ENCODE results near the gene SYNGR3.
"Not testable (repeated sequence)": the region's sequence is repeated elsewhere in the genome, so short reads cannot be mapped to it uniquely, and the experiment has no call there.

The SYNGR3 gene

DNA sequence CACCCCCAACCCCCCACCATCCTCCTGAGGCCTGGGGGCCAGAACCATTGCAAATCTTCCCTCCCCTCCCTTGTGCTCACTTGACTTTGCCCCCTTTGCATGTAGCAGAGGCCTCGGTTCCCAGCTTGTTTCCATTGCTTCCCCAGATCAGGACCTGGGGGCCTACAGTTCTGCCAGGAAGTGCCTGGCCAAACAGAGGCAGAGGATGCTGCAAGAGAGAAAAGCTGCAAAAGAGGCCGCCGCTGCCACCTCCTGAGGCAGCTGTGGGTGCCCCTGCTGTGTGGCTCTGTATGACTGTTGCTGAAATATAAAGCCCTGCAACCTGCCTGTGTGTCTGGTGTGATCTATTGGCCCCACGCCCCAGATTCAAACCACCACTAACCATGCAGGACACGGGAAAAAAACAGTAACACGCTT is 28.1 kb upstream of the SYNGR3 start:
- TF ChIP-seq, protein P1, sequence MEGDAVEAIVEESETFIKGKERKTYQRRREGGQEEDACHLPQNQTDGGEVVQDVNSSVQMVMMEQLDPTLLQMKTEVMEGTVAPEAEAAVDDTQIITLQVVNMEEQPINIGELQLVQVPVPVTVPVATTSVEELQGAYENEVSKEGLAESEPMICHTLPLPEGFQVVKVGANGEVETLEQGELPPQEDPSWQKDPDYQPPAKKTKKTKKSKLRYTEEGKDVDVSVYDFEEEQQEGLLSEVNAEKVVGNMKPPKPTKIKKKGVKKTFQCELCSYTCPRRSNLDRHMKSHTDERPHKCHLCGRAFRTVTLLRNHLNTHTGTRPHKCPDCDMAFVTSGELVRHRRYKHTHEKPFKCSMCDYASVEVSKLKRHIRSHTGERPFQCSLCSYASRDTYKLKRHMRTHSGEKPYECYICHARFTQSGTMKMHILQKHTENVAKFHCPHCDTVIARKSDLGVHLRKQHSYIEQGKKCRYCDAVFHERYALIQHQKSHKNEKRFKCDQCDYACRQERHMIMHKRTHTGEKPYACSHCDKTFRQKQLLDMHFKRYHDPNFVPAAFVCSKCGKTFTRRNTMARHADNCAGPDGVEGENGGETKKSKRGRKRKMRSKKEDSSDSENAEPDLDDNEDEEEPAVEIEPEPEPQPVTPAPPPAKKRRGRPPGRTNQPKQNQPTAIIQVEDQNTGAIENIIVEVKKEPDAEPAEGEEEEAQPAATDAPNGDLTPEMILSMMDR (conservative IDR thresholded peaks at IDR 0.05; ENCODE audit: low read depth, low read length) = no peak
- DNase-seq (ENCODE audit: low read depth) = no peak
- no peak overlapping the region for H3K4me3 ChIP-seq (ENCODE audit: low read depth, low read length)

DNA sequence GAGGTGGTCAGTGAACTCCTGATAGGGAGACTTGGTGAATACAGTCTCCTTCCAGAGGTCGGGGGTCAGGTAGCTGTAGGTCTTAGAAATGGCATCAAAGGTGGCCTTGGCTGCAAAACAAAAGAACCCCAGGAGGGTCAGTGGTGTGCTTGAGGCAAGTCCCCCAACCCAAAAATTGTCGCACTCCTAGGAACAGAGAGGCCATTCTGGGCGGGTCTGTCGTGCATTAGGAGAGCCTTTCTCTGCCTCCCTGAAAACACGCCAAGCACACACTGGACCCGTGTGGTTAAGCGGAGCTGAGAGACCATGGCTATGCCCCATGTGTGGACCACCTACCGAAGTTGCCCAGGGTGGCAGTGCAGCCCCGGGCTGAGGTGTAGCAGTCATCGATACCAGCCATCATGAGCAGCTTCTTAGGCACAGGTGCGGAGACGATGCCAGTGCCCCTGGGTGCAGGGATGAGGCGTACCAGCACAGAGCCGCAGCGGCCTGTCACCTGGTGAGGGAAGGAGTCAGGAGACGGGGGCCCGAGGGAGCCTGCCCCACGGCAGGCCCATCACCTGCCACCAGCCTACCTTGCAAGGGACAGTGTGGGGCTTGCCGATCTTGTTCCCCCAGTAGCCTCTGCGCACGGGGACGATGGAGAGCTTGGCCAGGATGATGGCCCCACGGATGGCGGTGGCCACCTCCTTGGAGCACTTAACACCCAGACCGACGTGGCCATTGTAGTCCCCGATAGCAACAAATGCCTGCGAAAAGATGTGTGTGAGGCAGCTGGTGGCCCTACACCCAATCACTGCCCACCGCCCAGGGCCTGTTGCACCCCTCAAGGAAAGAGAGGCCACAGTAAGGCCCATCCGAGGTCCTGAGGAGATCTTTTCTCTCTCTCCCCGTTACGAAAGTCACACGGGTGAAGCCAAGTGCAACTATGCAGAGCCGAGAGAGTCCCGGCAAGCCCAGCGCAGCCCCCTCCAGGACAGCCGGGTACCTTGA is 27.3 kb upstream of the SYNGR3 start:
- not testable (repeated sequence) for DNase-seq (ENCODE audit: low read depth)
- H3K4me3 ChIP-seq (ENCODE audit: low read depth, low read length) = peak overlapping the region; percentile 39

DNA sequence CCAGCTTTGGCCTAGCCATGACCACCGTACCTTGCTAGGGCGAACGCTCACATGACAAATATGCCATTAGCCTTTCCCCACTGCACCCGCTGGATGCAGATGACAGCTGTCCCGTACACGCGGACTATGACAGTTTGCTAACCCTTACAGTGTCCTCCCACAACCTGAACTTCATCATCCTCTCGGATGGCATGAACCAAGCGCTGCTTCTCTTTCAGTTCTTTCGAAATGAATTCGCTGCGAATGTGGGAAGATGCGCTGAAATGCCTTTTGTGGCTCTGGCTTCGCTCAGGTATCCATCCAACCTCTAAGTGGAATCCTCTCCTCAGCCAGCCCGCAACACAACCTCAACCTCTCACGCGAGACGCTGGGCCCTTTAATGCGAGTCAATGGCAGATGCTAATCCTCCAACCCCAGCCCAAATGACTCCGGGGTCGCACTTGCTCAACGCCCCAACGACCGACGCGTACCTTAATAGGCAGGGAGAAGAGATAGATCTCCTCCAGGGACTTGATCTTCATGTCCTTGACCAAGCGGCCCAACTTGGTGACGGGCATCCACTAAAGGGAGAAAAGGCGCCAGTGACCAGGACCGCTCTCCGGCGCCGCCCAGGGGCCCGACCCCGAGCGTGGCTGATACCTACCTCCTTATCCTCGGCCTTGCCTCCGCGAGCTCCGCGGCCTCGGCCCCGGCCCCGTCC is 25.8 kb upstream of the SYNGR3 start:
- H3K4me3 ChIP-seq (ENCODE audit: low read depth, low read length) = peak overlapping the region; percentile 95
- DNase-seq (ENCODE audit: low read depth) = peak; percentile 41
- TF ChIP-seq, protein P1 (conservative IDR thresholded peaks at IDR 0.05; ENCODE audit: low read depth, low read length) = peak; percentile 26

DNA sequence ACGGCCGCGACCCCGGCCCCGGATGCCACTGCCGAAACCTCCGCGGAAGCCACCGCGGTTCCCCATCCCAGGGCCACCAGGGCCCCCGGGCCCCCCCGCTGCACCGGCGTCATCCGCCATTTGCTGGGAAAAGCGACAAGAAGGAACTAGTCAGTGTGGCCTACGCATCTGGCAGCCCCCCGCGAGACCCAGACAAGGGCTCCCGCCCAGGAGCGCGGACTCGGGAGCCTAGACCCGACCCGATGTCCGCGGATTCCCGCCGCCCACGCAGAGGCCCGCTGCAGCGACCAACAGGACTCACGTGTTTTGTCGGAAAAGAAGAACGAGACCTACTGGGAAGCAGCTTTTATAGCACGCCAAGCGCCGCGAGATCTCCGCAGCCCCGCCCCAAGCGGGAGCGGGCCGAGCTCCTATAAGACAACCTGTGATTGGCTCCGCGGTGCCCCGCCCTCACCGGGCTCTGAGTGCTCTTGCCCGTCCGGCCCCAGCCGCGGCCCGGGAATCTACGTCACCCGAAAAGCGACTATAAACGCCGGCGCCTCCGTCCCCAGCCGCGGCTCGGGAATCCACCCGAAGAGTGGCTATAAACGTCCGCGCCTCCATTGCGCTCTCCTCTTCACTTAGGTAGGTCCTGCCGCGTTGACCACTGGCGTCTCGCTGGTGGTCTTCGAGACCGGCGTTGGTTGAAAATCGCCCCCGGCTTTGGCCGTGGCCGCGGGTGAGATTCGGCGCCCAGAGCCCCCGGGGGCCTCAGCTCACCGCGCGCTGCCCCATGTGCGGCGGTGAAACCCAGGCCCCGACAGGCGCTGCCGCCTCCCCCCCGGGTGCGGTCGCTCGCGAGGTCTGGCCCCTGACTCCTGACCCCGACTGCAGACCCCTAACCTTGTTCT is 25.0 kb upstream of the SYNGR3 start, which contains the start of gene RPS2:
Gene RPS2 (minus strand): TSS at position 321 of the 890 bp plus-strand sequence. CDS start 201 bp downstream, at position 120.
- DNase-seq (ENCODE audit: low read depth) = peak; percentile 99
- H3K4me3 ChIP-seq (ENCODE audit: low read depth, low read length) = peak within 1 kb of the TSS; percentile 95
- TF ChIP-seq, protein P1 (conservative IDR thresholded peaks at IDR 0.05; ENCODE audit: low read depth, low read length) = no peak

DNA sequence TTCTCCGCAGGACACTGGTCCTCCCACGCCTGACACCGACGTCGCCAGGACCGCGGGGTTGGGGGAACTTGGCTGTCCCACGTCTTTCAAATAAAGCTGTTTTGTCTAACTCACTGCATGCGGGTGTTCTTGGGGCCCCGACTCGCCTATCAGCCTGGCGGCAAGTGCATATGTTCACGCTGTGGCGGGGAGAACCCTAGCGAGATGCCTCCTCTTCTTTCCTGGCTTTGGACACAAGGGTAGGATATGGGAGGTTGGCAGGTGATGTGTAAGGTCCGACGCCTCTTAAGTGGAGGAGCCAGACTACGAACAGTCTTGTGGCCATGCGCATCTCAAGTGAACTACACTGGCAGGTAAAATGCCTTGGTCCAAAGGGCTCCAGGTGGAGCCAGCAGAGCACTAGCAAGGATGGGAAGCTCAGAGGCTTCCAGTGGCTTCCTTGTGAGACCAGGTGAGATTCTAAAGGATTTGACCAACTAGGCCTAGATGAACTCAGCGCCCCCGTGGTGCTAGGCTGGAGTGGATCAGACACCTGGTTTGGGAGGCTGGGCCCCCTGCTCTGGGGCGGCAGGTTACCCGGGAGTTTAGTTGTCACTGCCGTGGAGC is 24.3 kb upstream of the SYNGR3 start:
- H3K4me3 ChIP-seq (ENCODE audit: low read depth, low read length) = peak overlapping the region; percentile 95
- DNase-seq (ENCODE audit: low read depth) = no peak
- TF ChIP-seq, protein P1 (conservative IDR thresholded peaks at IDR 0.05; ENCODE audit: low read depth, low read length) = no peak

DNA sequence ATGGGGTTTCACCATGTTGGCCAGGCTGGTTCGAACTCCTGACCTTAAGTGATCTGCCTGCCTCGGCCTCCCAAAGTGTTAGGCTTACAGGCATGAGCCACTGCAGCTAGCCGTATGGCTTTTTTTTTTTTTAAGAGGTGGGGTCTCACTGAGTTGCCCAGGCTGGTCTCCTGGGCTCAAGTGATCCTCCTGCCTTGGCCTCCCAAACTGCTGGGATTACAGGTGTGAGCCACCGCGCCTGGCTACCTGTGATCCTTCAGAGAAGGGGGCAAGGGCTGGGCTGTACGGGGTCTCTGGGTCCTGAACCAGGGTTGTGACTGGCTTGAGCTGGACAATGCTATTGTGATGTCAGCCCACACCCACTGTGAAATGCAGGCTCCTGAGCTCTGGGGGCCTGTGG is 23.3 kb upstream of the SYNGR3 start, which contains the start of gene RNF151:
Gene RNF151 (plus strand): TSS at position 397 of the 400 bp plus-strand sequence. CDS start 26 bp downstream, outside the sequence.
- DNase-seq (ENCODE audit: low read depth) = no peak
- peak within 1 kb of the TSS; percentile 95 for H3K4me3 ChIP-seq (ENCODE audit: low read depth, low read length)

More for the DNA sequence above, 23.3 kb upstream of the SYNGR3 start, which contains the start of gene RNF151:
- TF ChIP-seq, protein P1 (conservative IDR thresholded peaks at IDR 0.05; ENCODE audit: low read depth, low read length) = no peak
